TTC549 (cell line): ENCODE data around the gene BAG1.

Experiments used
- FAIRE-seq: peaks from 2 replicates; lab custom pipeline; 2012; peaks lifted over from hg19 to GRCh38; lab: Jason Lieb, UNC

BAG1 gene

GRCh38 chr9:33209394-33209793, 55.1 kb downstream of the BAG1 start:
- FAIRE-seq: no peak

GRCh38 chr9:33202552-33203201, 61.8 kb downstream of the BAG1 start:
- FAIRE-seq: no peak
